ENCODE measurements around the gene TTC22.

The TTC22 gene

GRCh38 chr1:54757833-54758232 is 43.3 kb downstream of the TTC22 start:
- Histone ChIP-seq H2BK5ac (ENCODE audit: low read depth, low read length, poor library complexity) (no peak overlapping the region), H3K79me1 (ENCODE audit: low read length) (no peaks in the 10 kb centered on the region), H2BK120ac (ENCODE audit: insufficient read depth, low read length, poor library complexity) (no peak overlapping the region), H3K4me3 (ENCODE audit: low read depth, low read length) (no peak overlapping the region), H3K4me2 (ENCODE audit: low read length) (no peak overlapping the region), H3K36me3 (ENCODE audit: control insufficient read depth in 1 of 2, insufficient read depth in 2 of 2, low read length in 2 of 2) (peaks cover 18 to 20% of the 10 kb centered on the region in 2 experiments), H4K12ac (ENCODE audit: low read depth, low read length) (no peak overlapping the region), H3K23ac (ENCODE audit: low read length) (no peak overlapping the region), H3K9me3 (ENCODE audit: insufficient read depth, low read depth, low read length) (no peaks in the 10 kb centered on the region), H3K4me1 (ENCODE audit: control insufficient read depth in 1 of 2, insufficient read depth in 2 of 2, low read length in 2 of 2) (peaks cover 0 to 3% of the 10 kb centered on the region in 2 experiments), H2AFZ (ENCODE audit: insufficient read depth, low read length, poor library complexity) (no peak overlapping the region), H2AK5ac (ENCODE audit: low read length) (no peak overlapping the region), H3K18ac (ENCODE audit: low read length) (no peak overlapping the region), H4K8ac (ENCODE audit: low read depth, low read length) (no peak overlapping the region), H3K4ac (ENCODE audit: low read depth, low read length) (no peak overlapping the region), H3K27ac (ENCODE audit: low read depth, low read length) (no peak overlapping the region), H3K9ac (ENCODE audit: low read length) (no peak overlapping the region), H2BK12ac (ENCODE audit: low read length) (no peak overlapping the region), H3K14ac (ENCODE audit: low read length) (no peak overlapping the region), H3K79me2 (ENCODE audit: control insufficient read depth, insufficient read depth, low read length, poor library complexity) (no peaks in the 10 kb centered on the region), H3K27me3 (ENCODE audit: insufficient read depth, low read length) (no peaks in the 10 kb centered on the region), H4K91ac (ENCODE audit: low read depth, low read length) (no peak overlapping the region)
- no peak for DNase-seq
- WGBS (ENCODE audit: extremely low coverage, insufficient coverage, insufficient read length), result no CpG with 5 or more reads among the region's 9 CpGs

DNA sequence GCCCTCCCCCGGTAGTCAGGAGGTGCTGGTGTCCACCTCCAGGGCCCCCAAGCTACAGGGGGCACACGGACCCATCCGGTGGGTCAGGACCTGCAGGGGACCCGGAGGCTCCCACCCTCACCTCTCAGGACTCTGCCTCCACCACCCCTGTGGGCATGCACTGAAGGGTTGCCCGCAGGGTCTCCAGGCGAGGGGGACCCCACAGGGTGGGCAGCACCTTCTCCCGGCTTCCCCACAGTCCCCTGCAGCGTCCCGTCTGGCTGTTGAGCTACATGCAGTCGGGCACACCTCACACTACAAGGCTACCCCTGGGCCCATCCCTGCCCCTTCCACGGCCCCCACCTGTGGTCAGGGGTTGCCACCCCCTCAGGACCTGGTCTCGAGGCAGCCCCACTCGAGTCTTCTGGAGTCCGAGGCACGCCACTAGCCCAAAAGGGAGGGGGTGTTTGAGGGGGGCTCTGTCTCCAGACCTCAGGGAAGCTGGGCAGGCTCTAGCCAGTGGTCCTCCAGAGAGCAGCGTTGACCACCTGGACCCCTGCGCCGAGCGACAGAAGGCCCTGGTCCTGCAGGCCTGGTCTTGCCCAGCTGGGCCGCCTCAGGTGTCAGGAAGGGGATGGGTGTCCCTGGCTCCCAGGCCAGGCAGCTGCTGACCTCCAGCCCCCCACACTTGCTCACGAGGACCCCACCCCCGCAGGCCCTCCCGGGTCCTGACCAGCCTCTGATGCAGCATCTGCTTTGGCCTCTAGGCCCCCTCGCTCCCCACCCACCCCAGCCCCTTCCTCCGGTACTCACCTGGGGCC is 46.4 kb downstream of the TTC22 start:
- H2BK120ac ChIP-seq (ENCODE audit: insufficient read depth, low read length, poor library complexity), result no peak overlapping the region
- no peak overlapping the region for H2AFZ ChIP-seq (ENCODE audit: insufficient read depth, low read length, poor library complexity)
- no peak overlapping the region for H4K12ac ChIP-seq (ENCODE audit: low read depth, low read length)
- no peaks in the 10 kb centered on the region for H3K9me3 ChIP-seq (ENCODE audit: insufficient read depth, low read depth, low read length)
- H3K23ac ChIP-seq (ENCODE audit: low read length), result no peak overlapping the region
- no peak overlapping the region for H3K4ac ChIP-seq (ENCODE audit: low read depth, low read length)
- H3K4me3 ChIP-seq (ENCODE audit: low read depth, low read length), result no peak overlapping the region
- peaks cover 0 to 3% of the 10 kb centered on the region in 2 experiments for H3K4me1 ChIP-seq (ENCODE audit: control insufficient read depth in 1 of 2, insufficient read depth in 2 of 2, low read length in 2 of 2)
- no peak overlapping the region for H3K18ac ChIP-seq (ENCODE audit: low read length)
- H3K27ac ChIP-seq (ENCODE audit: low read depth, low read length), result no peak overlapping the region
- H3K79me1 ChIP-seq (ENCODE audit: low read length), result no peaks in the 10 kb centered on the region
- no peak overlapping the region for H2AK5ac ChIP-seq (ENCODE audit: low read length)
- no peaks in the 10 kb centered on the region for H3K79me2 ChIP-seq (ENCODE audit: control insufficient read depth, insufficient read depth, low read length, poor library complexity)
- no peak overlapping the region for H3K14ac ChIP-seq (ENCODE audit: low read length)
- H4K91ac ChIP-seq (ENCODE audit: low read depth, low read length), result no peak overlapping the region
- H3K4me2 ChIP-seq (ENCODE audit: low read length), result no peak overlapping the region
- peaks cover 18 to 20% of the 10 kb centered on the region in 2 experiments for H3K36me3 ChIP-seq (ENCODE audit: control insufficient read depth in 1 of 2, insufficient read depth in 2 of 2, low read length in 2 of 2)
- H4K8ac ChIP-seq (ENCODE audit: low read depth, low read length), result no peak overlapping the region
- H2BK5ac ChIP-seq (ENCODE audit: low read depth, low read length, poor library complexity), result no peak overlapping the region
- WGBS (ENCODE audit: extremely low coverage, insufficient coverage, insufficient read length), result no CpG with 5 or more reads among the region's 25 CpGs
- no peaks in the 10 kb centered on the region for H3K27me3 ChIP-seq (ENCODE audit: insufficient read depth, low read length)
- no peak overlapping the region for H2BK12ac ChIP-seq (ENCODE audit: low read length)
- no peak for DNase-seq
- H3K9ac ChIP-seq (ENCODE audit: low read length), result no peak overlapping the region

GRCh38 chr1:54754045-54754444 is 47.1 kb downstream of the TTC22 start:
- H4K12ac ChIP-seq (ENCODE audit: low read depth, low read length), result no peak overlapping the region
- H3K9me3 ChIP-seq (ENCODE audit: insufficient read depth, low read depth, low read length), result no peaks in the 10 kb centered on the region
- no peak overlapping the region for H2BK5ac ChIP-seq (ENCODE audit: low read depth, low read length, poor library complexity)
- no peak overlapping the region for H2BK12ac ChIP-seq (ENCODE audit: low read length)
- no peak overlapping the region for H3K18ac ChIP-seq (ENCODE audit: low read length)
- no peak overlapping the region for H3K14ac ChIP-seq (ENCODE audit: low read length)
- H3K4ac ChIP-seq (ENCODE audit: low read depth, low read length), result no peak overlapping the region
- H3K27me3 ChIP-seq (ENCODE audit: insufficient read depth, low read length), result no peaks in the 10 kb centered on the region
- no peak overlapping the region for H4K91ac ChIP-seq (ENCODE audit: low read depth, low read length)
- H3K36me3 ChIP-seq (ENCODE audit: control insufficient read depth in 1 of 2, insufficient read depth in 2 of 2, low read length in 2 of 2), result peaks cover 18 to 20% of the 10 kb centered on the region in 2 experiments
- no peak overlapping the region for H3K27ac ChIP-seq (ENCODE audit: low read depth, low read length)
- DNase-seq, result no peak
- no peak overlapping the region for H3K4me3 ChIP-seq (ENCODE audit: low read depth, low read length)
- H2AK5ac ChIP-seq (ENCODE audit: low read length), result no peak overlapping the region
- H3K23ac ChIP-seq (ENCODE audit: low read length), result no peak overlapping the region
- H3K4me1 ChIP-seq (ENCODE audit: control insufficient read depth in 1 of 2, insufficient read depth in 2 of 2, low read length in 2 of 2), result peaks cover 0 to 3% of the 10 kb centered on the region in 2 experiments
- H4K8ac ChIP-seq (ENCODE audit: low read depth, low read length), result no peak overlapping the region
- no CpG with 5 or more reads among the region's 22 CpGs for WGBS (ENCODE audit: extremely low coverage, insufficient coverage, insufficient read length)
- H3K79me2 ChIP-seq (ENCODE audit: control insufficient read depth, insufficient read depth, low read length, poor library complexity), result no peaks in the 10 kb centered on the region
- no peak overlapping the region for H3K4me2 ChIP-seq (ENCODE audit: low read length)
- H2BK120ac ChIP-seq (ENCODE audit: insufficient read depth, low read length, poor library complexity), result no peak overlapping the region
- no peak overlapping the region for H2AFZ ChIP-seq (ENCODE audit: insufficient read depth, low read length, poor library complexity)
- no peak overlapping the region for H3K9ac ChIP-seq (ENCODE audit: low read length)
- no peaks in the 10 kb centered on the region for H3K79me1 ChIP-seq (ENCODE audit: low read length)

GRCh38 chr1:54751426-54751825 is 49.7 kb downstream of the TTC22 start:
- Histone ChIP-seq H2BK12ac (ENCODE audit: low read length) (no peak overlapping the region), H3K4me2 (ENCODE audit: low read length) (no peak overlapping the region), H3K4ac (ENCODE audit: low read depth, low read length) (no peak overlapping the region), H3K36me3 (ENCODE audit: control insufficient read depth in 1 of 2, insufficient read depth in 2 of 2, low read length in 2 of 2) (peaks cover 0 to 2% of the 10 kb centered on the region in 2 experiments), H2AK5ac (ENCODE audit: low read length) (no peak overlapping the region), H3K23ac (ENCODE audit: low read length) (no peak overlapping the region), H3K18ac (ENCODE audit: low read length) (no peak overlapping the region), H3K4me3 (ENCODE audit: low read depth, low read length) (no peak overlapping the region), H3K9me3 (ENCODE audit: insufficient read depth, low read depth, low read length) (no peaks in the 10 kb centered on the region), H4K12ac (ENCODE audit: low read depth, low read length) (no peak overlapping the region), H3K4me1 (ENCODE audit: control insufficient read depth in 1 of 2, insufficient read depth in 2 of 2, low read length in 2 of 2) (peaks cover 0 to 3% of the 10 kb centered on the region in 2 experiments), H3K27ac (ENCODE audit: low read depth, low read length) (no peak overlapping the region), H4K8ac (ENCODE audit: low read depth, low read length) (no peak overlapping the region), H3K27me3 (ENCODE audit: insufficient read depth, low read length) (no peaks in the 10 kb centered on the region), H3K79me1 (ENCODE audit: low read length) (no peaks in the 10 kb centered on the region), H3K9ac (ENCODE audit: low read length) (no peak overlapping the region), H3K14ac (ENCODE audit: low read length) (no peak overlapping the region), H2BK5ac (ENCODE audit: low read depth, low read length, poor library complexity) (no peak overlapping the region), H2AFZ (ENCODE audit: insufficient read depth, low read length, poor library complexity) (no peak overlapping the region), H2BK120ac (ENCODE audit: insufficient read depth, low read length, poor library complexity) (no peak overlapping the region), H4K91ac (ENCODE audit: low read depth, low read length) (no peak overlapping the region), H3K79me2 (ENCODE audit: control insufficient read depth, insufficient read depth, low read length, poor library complexity) (no peaks in the 10 kb centered on the region)
- no peak for DNase-seq
- 100% methylated on average over 1 of the region's 4 CpGs for WGBS (ENCODE audit: extremely low coverage, insufficient coverage, insufficient read length)
